Naive thymus-derived CD4-positive, alpha-beta T cell (primary cell): ENCODE results near the gene HIRIP3. TPM values are rescaled to one million over a fixed set of nuclear protein-coding genes. Genes with fewer than 3 reads are reported as not detected.

Source experiments
- ATAC-seq: fragments of 150-1000 bp; cut with Tn5 transposase; 2 replicates; pipeline ENCODE4 v1.10.0; 2021; ENCODE audit warnings: mild to moderate bottlenecking, moderate library complexity
- CTCF ChIA-PET: fragments of 350-600 bp; sonication (Branson Sonifier 250); formaldehyde crosslinking; loops from one replicate; lab custom pipeline; 2021; ENCODE audit warnings: antibody characterized with exemption; lab: Charles Lee
- POLR2A ChIA-PET: fragments of 350-600 bp; sonication (Branson Sonifier 250); formaldehyde crosslinking; loops from one replicate; lab custom pipeline; 2021; ENCODE audit warnings: antibody characterized with exemption, inconsistent platforms; lab: Charles Lee
- DNase-seq, 9 donors: peaks; one replicate each; pipeline versions ENCODE4 v3.0.0 to v3.0.0-alpha.2; 2020 to 2022; ENCODE audit warnings: mixed read lengths in 1 of 9
- H3K27ac ChIP-seq: one replicate; pipeline ENCODE4 v1.7.0; 2013; ENCODE audit warnings: mild to moderate bottlenecking, low read depth, low read length, moderate library complexity
- H3K27me3 ChIP-seq, 2 donors: one replicate each; pipeline ENCODE4 v1.7.0; 2013; ENCODE audit warnings: low read length in 2 of 2, mild to moderate bottlenecking in 2 of 2, moderate library complexity in 2 of 2; ENCODE audit not compliant: control insufficient read depth in 2 of 2, insufficient read depth in 2 of 2
- H3K36me3 ChIP-seq, 3 experiments: 1 replicate in 2 of 3; 2 replicates in 1 of 3; pipeline ENCODE4 v1.7.0; 2013; ENCODE audit warnings: low read length in 3 of 3, mild to moderate bottlenecking in 3 of 3, moderate library complexity in 1 of 3; ENCODE audit not compliant: insufficient read depth in 3 of 3, control insufficient read depth in 2 of 3
- H3K4me1 ChIP-seq, 2 donors: one replicate each; pipeline ENCODE4 v1.7.0; 2013; ENCODE audit warnings: low read length in 2 of 2, mild to moderate bottlenecking in 2 of 2, moderate library complexity in 1 of 2; ENCODE audit not compliant: control insufficient read depth in 2 of 2, insufficient read depth in 2 of 2
- H3K4me3 ChIP-seq: 2 replicates; pipeline ENCODE4 v1.7.0; 2013; ENCODE audit warnings: mild to moderate bottlenecking, low read length
- H3K9me3 ChIP-seq, 3 experiments: 1 replicate in 2 of 3; 2 replicates in 1 of 3; pipeline ENCODE4 v1.7.0; 2013; ENCODE audit warnings: low read length in 3 of 3; ENCODE audit not compliant: control insufficient read depth in 2 of 3
- H3K27ac Mint-ChIP-seq, 9 donors: one replicate each; pipeline ENCODE4 v1.8.0; 2020 to 2022; ENCODE audit warnings: mixed read lengths in 9 of 9, mild to moderate bottlenecking in 8 of 9, moderate library complexity in 5 of 9, inconsistent platforms in 2 of 9
- H3K27me3 Mint-ChIP-seq, 5 donors: one replicate each; pipeline ENCODE4 v1.8.0; 2021 to 2022; ENCODE audit warnings: mixed read lengths in 5 of 5, mild to moderate bottlenecking in 1 of 5
- H3K36me3 Mint-ChIP-seq, 5 donors: one replicate each; pipeline ENCODE4 v1.8.0; 2020 to 2022; ENCODE audit warnings: mixed read lengths in 5 of 5, mild to moderate bottlenecking in 3 of 5, inconsistent platforms in 1 of 5
- H3K4me1 Mint-ChIP-seq, 7 donors: one replicate each; pipeline ENCODE4 v1.8.0; 2020 to 2022; ENCODE audit warnings: mixed read lengths in 7 of 7, mild to moderate bottlenecking in 3 of 7, inconsistent platforms in 1 of 7
- H3K4me3 Mint-ChIP-seq, 10 donors: one replicate each; pipeline ENCODE4 v1.8.0; 2020 to 2022; ENCODE audit warnings: mild to moderate bottlenecking in 10 of 10, mixed read lengths in 10 of 10, moderate library complexity in 6 of 10, inconsistent platforms in 2 of 10
- H3K9me3 Mint-ChIP-seq, 11 donors: one replicate each; pipeline ENCODE4 v1.8.0; 2020 to 2022; ENCODE audit warnings: mixed read lengths in 11 of 11, mild to moderate bottlenecking in 4 of 11, inconsistent platforms in 1 of 11, moderate library complexity in 1 of 11
- intact Hi-C, 2 donors: fragments of 100-400 bp; cut with micrococcal nuclease; formaldehyde crosslinking; loops; one replicate each; pipeline ENCODE4 v1.15.1; 2023
- polyA plus RNA-seq, 2 donors: library from polyadenylated mRNA; unstranded; fragments of 300-500 nt; fragmentation: Illumina TruSeq; gene quantifications; one replicate each; pipeline ENCODE4 v1.2.3, GENCODE V29; 2021
- total RNA-seq, 6 experiments: library from RNA in 5 of 6; stranded (reverse) in 5 of 6; gene quantifications; 1 replicate in 5 of 6; 2 replicates in 1 of 6; pipeline ENCODE4 v1.2.3 and lab custom pipeline; 2021 to 2026

Gene HIRIP3
- total and polyA plus RNA-seq, 7 experiments from 2014 or later, result 14.4 to 37.6 (median 21.5) TPM

GRCh38 chr16:30007378-30007895 is 12.0 kb upstream of the HIRIP3 start:
- Histone ChIP-seq H3K9me3 (no peaks in the 10 kb centered on the region), H3K4me3 (no peak overlapping the region), H3K36me3 (peaks cover 0 to 15% (median 0%) of the 10 kb centered on the region in 3 experiments), H3K4me1 (peaks cover 8 to 10% of the 10 kb centered on the region in 2 donors), H3K27ac (no peak overlapping the region), H3K27me3 (peaks cover 0 to 8% of the 10 kb centered on the region in 2 donors)
- ATAC-seq, result no peak
- peaks cover 0 to 30% (median 6%) of the 10 kb centered on the region in 5 donors for H3K27me3 Mint-ChIP-seq
- H3K9me3 Mint-ChIP-seq, result no peaks in the 10 kb centered on the region
- ChIA-PET CTCF (no interaction called here), POLR2A (interaction anchor here (0.6 kb wide), 1 partner anchor 35 kb away, joined by 3 read pairs; no protein-coding TSS in a partner anchor)
- H3K36me3 Mint-ChIP-seq, result peaks cover 0 to 3% (median 0%) of the 10 kb centered on the region in 5 donors
- no peak overlapping the region for H3K27ac Mint-ChIP-seq
- H3K4me3 Mint-ChIP-seq, result no peak overlapping the region
- intact Hi-C loops, result no loop called here
- H3K4me1 Mint-ChIP-seq, result peaks cover 4 to 12% (median 7%) of the 10 kb centered on the region in 7 donors
- no peak for DNase-seq

GRCh38 chr16:30006659-30007377 is 11.4 kb upstream of the HIRIP3 start:
- ATAC-seq, result no peak
- Histone ChIP-seq H3K27ac (no peak overlapping the region), H3K36me3 (peaks cover 0 to 21% (median 0%) of the 10 kb centered on the region in 3 experiments), H3K4me3 (no peak overlapping the region), H3K27me3 (peaks cover 0 to 4% of the 10 kb centered on the region in 2 donors), H3K9me3 (no peaks in the 10 kb centered on the region), H3K4me1 (peaks cover 8 to 9% of the 10 kb centered on the region in 2 donors)
- no peak overlapping the region for H3K4me3 Mint-ChIP-seq
- ChIA-PET CTCF (interaction anchor here (2.9 to 3.8 kb wide), 2 partner anchors 306 to 315 kb away, joined by 10 read pairs; no protein-coding TSS in a partner anchor), POLR2A (interaction anchor here (0.7 to 3.1 kb wide), 2 partner anchors 11 to 307 kb away, joined by 3 to 10 read pairs; partner anchors contain the start of genes HIRIP3 and INO80E)
- peak overlapping the region in 1 of 9 donors; percentile 39 for H3K27ac Mint-ChIP-seq
- no peak for DNase-seq
- intact Hi-C loops, result no loop called here
- peaks cover 0 to 10% (median 0%) of the 10 kb centered on the region in 5 donors for H3K36me3 Mint-ChIP-seq
- peaks cover 0 to 10% (median 5%) of the 10 kb centered on the region in 7 donors for H3K4me1 Mint-ChIP-seq
- H3K27me3 Mint-ChIP-seq, result peaks cover 0 to 24% (median 2%) of the 10 kb centered on the region in 5 donors
- H3K9me3 Mint-ChIP-seq, result no peaks in the 10 kb centered on the region

GRCh38 chr16:30006095-30006473 is 10.7 kb upstream of the HIRIP3 start:
- peaks cover 6 to 8% of the 10 kb centered on the region in 2 donors for H3K4me1 ChIP-seq
- CTCF ChIA-PET, result interaction anchor here (2.9 to 3.8 kb wide), 2 partner anchors 305 to 315 kb away, joined by 10 read pairs; no protein-coding TSS in a partner anchor
- ATAC-seq (no peak), DNase-seq (no peak)
- Mint-ChIP-seq H3K9me3 (no peaks in the 10 kb centered on the region), H3K4me3 (no peak overlapping the region), H3K4me1 (peaks cover 0 to 9% (median 4%) of the 10 kb centered on the region in 7 donors), H3K27ac (peak overlapping the region in 1 of 9 donors; percentile 39), H3K36me3 (peaks cover 0 to 10% (median 0%) of the 10 kb centered on the region in 5 donors), H3K27me3 (peaks cover 0 to 20% (median 0%) of the 10 kb centered on the region in 5 donors)
- intact Hi-C loops, result no loop called here
- H3K36me3 ChIP-seq, result peaks cover 0 to 29% (median 0%) of the 10 kb centered on the region in 3 experiments
- peaks cover 0 to 4% of the 10 kb centered on the region in 2 donors for H3K27me3 ChIP-seq
- H3K4me3 ChIP-seq, result no peak overlapping the region
- no peaks in the 10 kb centered on the region for H3K9me3 ChIP-seq
- H3K27ac ChIP-seq, result no peak overlapping the region
- POLR2A ChIA-PET, result interaction anchor here (0.6 to 3.1 kb wide), 3 partner anchors 10 to 572 kb away, joined by 3 to 10 read pairs (median 4); partner anchors contain the start of genes HIRIP3 and INO80E

GRCh38 chr16:30005341-30006094 is 10.1 kb upstream of the HIRIP3 start:
- Histone ChIP-seq H3K27ac (no peak overlapping the region), H3K4me1 (peaks cover 4 to 6% of the 10 kb centered on the region in 2 donors), H3K9me3 (no peaks in the 10 kb centered on the region), H3K27me3 (peaks cover 0 to 4% of the 10 kb centered on the region in 2 donors), H3K4me3 (no peak overlapping the region), H3K36me3 (peaks cover 0 to 34% (median 0%) of the 10 kb centered on the region in 3 experiments)
- Mint-ChIP-seq H3K4me3 (no peak overlapping the region), H3K9me3 (no peaks in the 10 kb centered on the region), H3K36me3 (peaks cover 0 to 10% (median 0%) of the 10 kb centered on the region in 5 donors), H3K4me1 (peaks cover 0 to 9% (median 4%) of the 10 kb centered on the region in 7 donors), H3K27me3 (peaks cover 0 to 19% (median 0%) of the 10 kb centered on the region in 5 donors), H3K27ac (peak overlapping the region in 1 of 9 donors; percentile 48)
- DNase-seq, result peak in 7 of 9 donors; percentile 30 to 48 (median 43)
- intact Hi-C loops, result loop anchor here (1.0 to 2.0 kb wide), 5 partner anchors 79 to 313 kb away; partner anchors contain the start of genes CDIPT (in 2 of the 2) and KCTD13 (in 1 of the 2)
- POLR2A ChIA-PET, result interaction anchor here (0.6 to 3.1 kb wide), 3 partner anchors 10 to 573 kb away, joined by 3 to 10 read pairs (median 4); partner anchors contain the start of genes HIRIP3 and INO80E
- ATAC-seq, result peak; percentile 76
- CTCF ChIA-PET, result interaction anchor here (0.7 to 3.8 kb wide), 6 partner anchors 196 to 854 kb away, joined by 3 to 10 read pairs (median 6); no protein-coding TSS in a partner anchor

- Histone ChIP-seq H3K27me3 (no peaks in the 10 kb centered on the region), H3K4me3 (no peak overlapping the region), H3K27ac (no peak overlapping the region), H3K4me1 (no peaks in the 10 kb centered on the region), H3K36me3 (peaks cover 0 to 40% (median 0%) of the 10 kb centered on the region in 3 experiments), H3K9me3 (no peaks in the 10 kb centered on the region)
- intact Hi-C loops, result loop anchor here (1.0 to 2.0 kb wide), 5 partner anchors 78 to 313 kb away; partner anchors contain the start of genes CDIPT (in 2 of the 2) and KCTD13 (in 1 of the 2)
- peaks cover 0 to 13% (median 0%) of the 10 kb centered on the region in 5 donors for H3K27me3 Mint-ChIP-seq
- ChIA-PET POLR2A (interaction anchor here (1.1 to 3.1 kb wide), 3 partner anchors 9 to 303 kb away, joined by 3 to 10 read pairs (median 3); partner anchors contain the start of genes HIRIP3 and INO80E), CTCF (interaction anchor here (0.6 to 3.8 kb wide), 8 partner anchors 32 to 855 kb away, joined by 3 to 10 read pairs (median 3); no protein-coding TSS in a partner anchor)
- H3K4me1 Mint-ChIP-seq, result peaks cover 0 to 6% (median 2%) of the 10 kb centered on the region in 7 donors
- DNase-seq (no peak), ATAC-seq (no peak)
- no peak overlapping the region for H3K4me3 Mint-ChIP-seq
- H3K9me3 Mint-ChIP-seq, result no peaks in the 10 kb centered on the region
- H3K36me3 Mint-ChIP-seq, result peaks cover 0 to 10% (median 0%) of the 10 kb centered on the region in 5 donors
- H3K27ac Mint-ChIP-seq, result peak overlapping the region in 1 of 9 donors; percentile 28
Observed at GRCh38 chr16:30004811-30005242, 9.4 kb upstream of the HIRIP3 start.
